Measurements from ENCODE around the gene LCE5A.
A peak's percentile ranks its signal among the peaks of the same experiment; 100 is the strongest.
"Not testable (repeated sequence)": the region's sequence is repeated elsewhere in the genome, so short reads cannot be mapped to it uniquely, and the experiment has no call there.

The LCE5A gene

GRCh38 chr1:152510503-152510902, at the start of gene LCE5A:
TSS of gene LCE5A (plus strand) at chr1:152510803. CDS start at chr1:152511535, 732 bp downstream.
- DNase-seq (ENCODE audit: low read depth, low spot score): no peak

- peak; percentile 29 for DNase-seq (ENCODE audit: low read depth, low spot score)
Observed at GRCh38 chr1:152461544-152461943, 49.1 kb upstream of the LCE5A start.

GRCh38 chr1:152462636-152463035, 48.0 kb upstream of the LCE5A start:
- no peak for DNase-seq (ENCODE audit: low read depth, low spot score)

GRCh38 chr1:152466217-152466616, 44.4 kb upstream of the LCE5A start:
- no peak for DNase-seq (ENCODE audit: low read depth, low spot score)

GRCh38 chr1:152473887-152474537, 36.6 kb upstream of the LCE5A start:
- no peak for DNase-seq (ENCODE audit: low read depth, low spot score)

- no peak for DNase-seq (ENCODE audit: low read depth, low spot score)
Observed at GRCh38 chr1:152479792-152480595, 30.6 kb upstream of the LCE5A start.

- no peak for DNase-seq (ENCODE audit: low read depth, low spot score)
Observed at GRCh38 chr1:152481869-152482664, 28.5 kb upstream of the LCE5A start.

GRCh38 chr1:152486400-152487006, 24.1 kb upstream of the LCE5A start:
- no peak for DNase-seq (ENCODE audit: low read depth, low spot score)

- DNase-seq (ENCODE audit: low read depth, low spot score): no peak
Observed at GRCh38 chr1:152487871-152488270, 22.7 kb upstream of the LCE5A start.

- not testable (repeated sequence) for DNase-seq (ENCODE audit: low read depth, low spot score)
Observed at GRCh38 chr1:152491537-152491936, 19.1 kb upstream of the LCE5A start.

- no peak for DNase-seq (ENCODE audit: low read depth, low spot score)
Observed at GRCh38 chr1:152495066-152495675, 15.4 kb upstream of the LCE5A start.

GRCh38 chr1:152497273-152497672, 13.3 kb upstream of the LCE5A start:
- DNase-seq (ENCODE audit: low read depth, low spot score): no peak

GRCh38 chr1:152501704-152502103, 8.9 kb upstream of the LCE5A start:
- no peak for DNase-seq (ENCODE audit: low read depth, low spot score)

- no peak for DNase-seq (ENCODE audit: low read depth, low spot score)
Observed at GRCh38 chr1:152502496-152503180, 8.0 kb upstream of the LCE5A start.

GRCh38 chr1:152505083-152505482, 5.5 kb upstream of the LCE5A start:
- DNase-seq (ENCODE audit: low read depth, low spot score): no peak

GRCh38 chr1:152506899-152507498, 3.6 kb upstream of the LCE5A start:
- DNase-seq (ENCODE audit: low read depth, low spot score): no peak

GRCh38 chr1:152511596-152511995, 993 bp downstream of the LCE5A start:
- no peak for DNase-seq (ENCODE audit: low read depth, low spot score)

- DNase-seq (ENCODE audit: low read depth, low spot score): no peak
Observed at GRCh38 chr1:152513081-152513480, 2.5 kb downstream of the LCE5A start.

GRCh38 chr1:152514715-152515433, 4.3 kb downstream of the LCE5A start:
- DNase-seq (ENCODE audit: low read depth, low spot score): no peak

GRCh38 chr1:152515434-152515783, 4.8 kb downstream of the LCE5A start:
- no peak for DNase-seq (ENCODE audit: low read depth, low spot score)

All from smooth muscle cell of the brain vasculature (primary cell).